Measurements from ENCODE around the gene TRPM2.
"Not testable (repeated sequence)": the region's sequence is repeated elsewhere in the genome, so short reads cannot be mapped to it uniquely, and the experiment has no call there.

The TRPM2 gene

DNA sequence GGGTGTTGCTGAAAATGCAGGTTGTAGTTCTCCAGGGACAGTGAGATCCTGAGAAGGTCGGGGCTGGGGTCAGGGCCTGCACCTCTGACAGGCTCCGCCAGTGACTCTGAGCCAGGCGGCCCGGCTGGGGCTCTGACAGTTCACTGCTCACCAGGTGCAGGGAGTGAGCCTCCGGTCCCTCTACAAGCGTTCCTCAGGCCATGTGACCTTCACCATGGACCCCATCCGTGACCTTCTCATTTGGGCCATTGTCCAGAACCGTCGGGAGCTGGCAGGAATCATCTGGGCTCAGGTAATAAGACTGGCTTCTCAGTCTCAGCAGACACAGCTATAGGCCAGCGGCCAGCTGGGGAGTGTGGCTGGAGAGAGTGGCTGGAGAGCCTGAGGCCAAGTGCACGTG lies 41.8 kb downstream of the TRPM2 start:
- ChIA-PET POLR2A (no interaction called here), CTCF (no interaction called here)
- no peak overlapping the region for H3K4me3 ChIP-seq (ENCODE audit: low read depth, low read length)
- DNase-seq (ENCODE audit: low read depth, low spot score), result no peak
- TF ChIP-seq, protein P1, sequence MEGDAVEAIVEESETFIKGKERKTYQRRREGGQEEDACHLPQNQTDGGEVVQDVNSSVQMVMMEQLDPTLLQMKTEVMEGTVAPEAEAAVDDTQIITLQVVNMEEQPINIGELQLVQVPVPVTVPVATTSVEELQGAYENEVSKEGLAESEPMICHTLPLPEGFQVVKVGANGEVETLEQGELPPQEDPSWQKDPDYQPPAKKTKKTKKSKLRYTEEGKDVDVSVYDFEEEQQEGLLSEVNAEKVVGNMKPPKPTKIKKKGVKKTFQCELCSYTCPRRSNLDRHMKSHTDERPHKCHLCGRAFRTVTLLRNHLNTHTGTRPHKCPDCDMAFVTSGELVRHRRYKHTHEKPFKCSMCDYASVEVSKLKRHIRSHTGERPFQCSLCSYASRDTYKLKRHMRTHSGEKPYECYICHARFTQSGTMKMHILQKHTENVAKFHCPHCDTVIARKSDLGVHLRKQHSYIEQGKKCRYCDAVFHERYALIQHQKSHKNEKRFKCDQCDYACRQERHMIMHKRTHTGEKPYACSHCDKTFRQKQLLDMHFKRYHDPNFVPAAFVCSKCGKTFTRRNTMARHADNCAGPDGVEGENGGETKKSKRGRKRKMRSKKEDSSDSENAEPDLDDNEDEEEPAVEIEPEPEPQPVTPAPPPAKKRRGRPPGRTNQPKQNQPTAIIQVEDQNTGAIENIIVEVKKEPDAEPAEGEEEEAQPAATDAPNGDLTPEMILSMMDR (IDR thresholded peaks at IDR 0.05; ENCODE audit: insufficient read depth, low read length, missing control alignments), result no peak

DNA sequence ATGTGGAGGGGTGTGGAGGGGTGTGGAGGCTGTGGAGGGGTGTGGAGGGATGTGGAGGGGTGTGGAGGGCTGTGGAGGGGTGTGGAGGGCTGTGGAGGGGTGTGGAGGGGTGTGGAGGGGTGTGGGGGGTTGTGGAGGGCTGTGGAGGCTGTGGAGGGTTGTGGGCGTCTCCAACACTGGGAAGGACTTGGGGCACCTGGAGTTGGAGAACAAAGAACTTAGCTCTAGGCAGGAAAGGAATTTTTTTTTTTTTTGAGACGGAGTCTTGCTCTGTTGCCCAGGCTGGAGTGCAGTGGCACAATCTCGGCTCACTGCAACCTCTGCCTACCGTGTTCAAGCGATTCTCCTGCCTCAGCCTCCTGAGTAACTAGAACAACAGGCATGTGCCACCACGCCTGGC lies 43.4 kb downstream of the TRPM2 start:
- POLR2A ChIA-PET; CTCF ChIA-PET; H3K4me3 ChIP-seq (ENCODE audit: low read depth, low read length); DNase-seq (ENCODE audit: low read depth, low spot score): not testable (repeated sequence)

DNA sequence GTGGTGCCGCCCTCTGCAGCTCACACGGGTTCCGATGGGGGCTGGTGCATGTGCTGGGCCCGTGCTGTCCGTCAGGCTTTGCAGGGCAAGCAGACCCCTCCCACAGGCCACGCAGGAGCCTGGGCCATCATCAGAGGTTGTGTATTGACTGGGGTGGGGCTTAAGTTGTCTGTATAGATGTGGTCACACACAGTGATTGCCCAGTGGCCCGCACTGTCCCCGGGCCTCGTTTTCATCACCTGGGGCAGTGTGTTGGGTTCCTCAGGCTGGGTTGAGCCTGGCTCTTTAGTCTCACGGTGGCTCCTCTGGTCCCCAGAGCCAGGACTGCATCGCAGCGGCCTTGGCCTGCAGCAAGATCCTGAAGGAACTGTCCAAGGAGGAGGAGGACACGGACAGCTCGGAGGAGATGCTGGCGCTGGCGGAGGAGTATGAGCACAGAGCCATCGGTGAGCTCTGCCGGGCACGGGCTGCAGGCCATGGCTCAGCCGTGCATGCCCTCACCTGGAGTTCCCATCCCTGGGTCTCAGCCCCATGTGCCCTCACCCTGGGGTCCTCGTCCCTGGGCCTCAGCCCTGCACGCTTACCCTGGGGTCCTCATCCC lies 44.1 kb downstream of the TRPM2 start:
- TF ChIP-seq, protein P1 (IDR thresholded peaks at IDR 0.05; ENCODE audit: insufficient read depth, low read length, missing control alignments), result no peak
- no peak overlapping the region for H3K4me3 ChIP-seq (ENCODE audit: low read depth, low read length)
- no peak for DNase-seq (ENCODE audit: low read depth, low spot score)
- POLR2A ChIA-PET, result no interaction called here
- CTCF ChIA-PET, result no interaction called here

DNA sequence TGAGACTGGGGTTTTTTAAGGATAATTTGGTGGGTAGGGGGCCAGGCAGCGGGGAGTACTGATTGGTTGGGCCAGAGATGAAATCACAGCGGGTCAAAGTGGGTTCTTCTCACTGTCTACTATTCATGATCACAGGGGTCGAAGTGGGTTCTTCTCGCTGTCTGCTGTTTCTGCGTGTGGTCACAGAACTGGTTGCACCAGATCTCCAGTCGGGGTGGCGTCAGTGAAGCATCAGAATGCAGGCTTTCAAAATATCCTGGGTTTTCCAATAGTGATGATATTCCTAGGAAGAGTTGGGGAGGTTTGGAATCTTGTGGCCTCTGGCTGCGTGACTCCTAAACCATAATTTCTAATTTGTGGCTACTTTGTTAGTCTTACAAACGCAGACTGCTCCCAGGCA lies 45.1 kb downstream of the TRPM2 start:
- ChIA-PET POLR2A (no interaction called here), CTCF (no interaction called here)
- H3K4me3 ChIP-seq (ENCODE audit: low read depth, low read length), result no peak overlapping the region
- TF ChIP-seq, protein P1 (IDR thresholded peaks at IDR 0.05; ENCODE audit: insufficient read depth, low read length, missing control alignments), result no peak
- DNase-seq (ENCODE audit: low read depth, low spot score), result no peak

DNA sequence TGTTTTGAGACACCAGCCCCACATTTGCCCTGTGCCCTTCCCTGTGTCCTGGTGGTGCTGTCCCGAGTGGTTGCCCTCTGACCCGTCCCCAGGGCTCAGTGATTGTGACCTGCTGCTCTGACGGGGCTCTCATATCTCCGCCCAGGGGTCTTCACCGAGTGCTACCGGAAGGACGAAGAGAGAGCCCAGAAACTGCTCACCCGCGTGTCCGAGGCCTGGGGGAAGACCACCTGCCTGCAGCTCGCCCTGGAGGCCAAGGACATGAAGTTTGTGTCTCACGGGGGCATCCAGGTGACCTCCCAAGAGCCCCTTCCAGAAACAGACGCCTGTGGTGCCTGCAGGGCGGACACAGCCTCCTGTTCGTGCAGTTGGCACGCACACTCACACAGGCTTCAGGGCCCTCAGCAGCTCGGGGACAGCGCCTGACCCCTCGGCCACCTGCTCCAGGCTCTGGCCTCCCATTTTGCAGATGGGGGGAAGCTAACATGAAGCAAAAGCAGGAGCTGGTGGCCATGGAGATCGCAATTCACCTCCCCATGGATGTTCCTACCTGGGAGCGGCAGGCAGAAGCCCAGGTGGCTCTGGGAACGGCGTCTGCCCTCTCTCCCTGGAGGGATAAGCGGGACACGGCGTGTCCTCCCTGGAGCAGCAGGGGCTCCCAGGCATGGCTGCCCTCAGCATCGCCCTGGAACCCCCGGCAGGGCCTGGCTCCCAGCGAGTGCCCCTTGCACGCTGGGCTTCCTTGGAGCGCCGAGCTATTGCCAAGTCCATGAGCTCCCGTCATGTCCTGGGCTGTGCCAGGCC lies 45.9 kb downstream of the TRPM2 start:
- DNase-seq (ENCODE audit: low read depth, low spot score), result no peak
- TF ChIP-seq, protein P1 (IDR thresholded peaks at IDR 0.05; ENCODE audit: insufficient read depth, low read length, missing control alignments), result no peak
- CTCF ChIA-PET, result no interaction called here
- H3K4me3 ChIP-seq (ENCODE audit: low read depth, low read length), result no peak overlapping the region
- POLR2A ChIA-PET, result no interaction called here

DNA sequence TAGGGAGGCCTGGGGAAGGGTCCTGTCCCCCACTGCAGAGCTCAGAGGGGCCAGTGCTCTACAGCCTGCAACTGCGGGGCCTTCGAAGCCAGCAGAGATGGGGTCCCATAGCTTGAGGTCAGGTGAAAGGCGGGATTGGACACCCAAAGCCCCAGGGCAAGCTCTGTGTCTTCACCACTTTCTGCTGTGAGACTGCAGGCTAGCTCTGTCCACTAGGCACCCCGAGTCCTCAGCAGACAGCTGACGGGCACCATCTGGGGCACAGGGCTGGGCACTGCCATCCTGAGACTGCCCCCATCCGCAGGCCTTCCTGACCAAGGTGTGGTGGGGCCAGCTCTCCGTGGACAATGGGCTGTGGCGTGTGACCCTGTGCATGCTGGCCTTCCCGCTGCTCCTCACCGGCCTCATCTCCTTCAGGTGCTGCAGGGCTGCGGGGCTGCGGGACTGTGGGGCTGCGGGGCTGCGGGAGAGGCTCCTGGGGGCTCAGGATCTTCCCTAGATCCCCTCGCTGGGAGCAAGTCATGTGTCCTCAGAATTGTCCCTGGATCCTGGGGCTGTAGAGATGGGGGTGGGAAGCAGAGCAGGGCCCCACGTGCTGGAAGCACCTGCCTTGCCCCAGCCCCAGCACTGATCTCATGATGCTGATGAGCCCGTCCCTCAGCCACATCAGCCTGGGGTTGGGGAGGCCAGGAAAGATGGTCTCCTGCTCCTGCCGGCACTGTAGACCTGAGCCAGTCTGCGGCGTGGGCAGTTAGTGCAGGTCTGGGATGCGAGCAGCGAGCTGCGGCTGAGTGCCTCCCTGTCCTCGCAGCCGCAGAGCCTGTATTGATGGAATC lies 46.8 kb downstream of the TRPM2 start:
- no peak for DNase-seq (ENCODE audit: low read depth, low spot score)
- TF ChIP-seq, protein P1 (IDR thresholded peaks at IDR 0.05; ENCODE audit: insufficient read depth, low read length, missing control alignments), result no peak
- POLR2A ChIA-PET, result no interaction called here
- CTCF ChIA-PET, result no interaction called here
- no peak overlapping the region for H3K4me3 ChIP-seq (ENCODE audit: low read depth, low read length)

Measured in AG04449 (cell line).